HG02981 (cell line): Measurements from ENCODE around the gene GPR18.
A peak's percentile ranks its signal among the peaks of the same experiment; 100 is the strongest.
"Not testable (repeated sequence)": the region's sequence is repeated elsewhere in the genome, so short reads cannot be mapped to it uniquely, and the experiment has no call there.

ENCODE experiments used
- ATAC-seq: cut with Tn5 transposase; IDR thresholded peaks from one replicate; pipeline ENCODE4 v1.9.1; 2021; ENCODE audit warnings: mild to moderate bottlenecking, moderate library complexity; ENCODE audit not compliant: unreplicated experiment

Gene GPR18

DNA sequence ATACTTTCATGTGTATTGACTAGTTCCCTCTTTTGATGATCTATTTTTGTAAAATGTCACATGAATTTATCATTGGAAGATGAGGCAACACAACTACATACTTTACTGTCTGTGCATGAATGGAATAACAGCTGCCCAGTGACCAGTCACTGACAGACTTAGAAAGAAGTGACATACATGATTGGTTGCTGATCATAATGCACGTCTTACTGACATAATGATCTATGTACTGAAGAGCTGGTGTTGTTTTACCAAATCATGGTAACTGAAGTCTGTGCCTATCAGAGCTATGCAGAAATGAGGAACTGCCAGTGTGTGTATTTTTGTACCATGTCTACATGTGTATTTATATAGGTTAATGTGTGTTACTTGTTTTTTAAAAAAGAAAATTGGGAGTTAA lies 26.5 kb downstream of the GPR18 start:
- peak; percentile 30 for ATAC-seq

DNA sequence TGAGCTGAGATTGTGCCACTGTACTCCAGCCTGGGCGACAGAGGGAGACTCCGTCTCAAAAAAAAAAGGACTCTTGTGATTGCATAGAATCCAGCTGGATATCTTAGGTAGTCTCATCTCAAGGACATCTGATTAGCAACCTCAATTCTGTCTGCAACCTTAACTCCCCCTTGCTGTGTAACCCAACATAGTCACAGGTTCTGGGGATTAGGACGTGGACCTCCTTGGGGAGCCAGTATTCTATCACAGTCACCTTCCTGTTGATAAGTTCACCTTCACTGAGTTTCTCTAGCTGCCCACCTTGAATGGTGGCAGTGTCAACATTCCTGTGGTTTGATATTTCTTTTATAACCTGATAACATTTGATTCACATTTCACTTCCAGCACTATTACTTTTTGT lies 27.2 kb downstream of the GPR18 start:
- no peak for ATAC-seq

DNA sequence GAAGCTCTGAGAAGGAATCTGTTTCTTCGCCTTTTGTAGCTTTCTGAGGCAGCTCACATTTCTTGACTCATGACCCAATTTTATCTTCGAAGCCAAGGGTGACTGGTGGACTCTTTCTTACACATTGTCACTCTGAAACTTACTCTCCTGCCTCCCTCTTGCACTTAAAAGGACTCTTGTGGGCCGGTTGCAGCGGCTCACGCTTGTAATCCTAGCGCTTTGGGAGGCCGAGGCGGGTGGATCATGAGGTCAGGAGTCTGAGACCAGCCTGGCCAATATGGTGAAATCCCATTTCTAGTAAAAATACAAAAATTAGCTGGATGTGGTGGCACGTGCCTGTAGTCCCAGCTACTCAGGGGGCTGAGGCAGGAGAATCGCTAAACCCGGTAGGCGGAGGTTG lies 27.6 kb downstream of the GPR18 start:
- ATAC-seq, result not testable (repeated sequence)

DNA sequence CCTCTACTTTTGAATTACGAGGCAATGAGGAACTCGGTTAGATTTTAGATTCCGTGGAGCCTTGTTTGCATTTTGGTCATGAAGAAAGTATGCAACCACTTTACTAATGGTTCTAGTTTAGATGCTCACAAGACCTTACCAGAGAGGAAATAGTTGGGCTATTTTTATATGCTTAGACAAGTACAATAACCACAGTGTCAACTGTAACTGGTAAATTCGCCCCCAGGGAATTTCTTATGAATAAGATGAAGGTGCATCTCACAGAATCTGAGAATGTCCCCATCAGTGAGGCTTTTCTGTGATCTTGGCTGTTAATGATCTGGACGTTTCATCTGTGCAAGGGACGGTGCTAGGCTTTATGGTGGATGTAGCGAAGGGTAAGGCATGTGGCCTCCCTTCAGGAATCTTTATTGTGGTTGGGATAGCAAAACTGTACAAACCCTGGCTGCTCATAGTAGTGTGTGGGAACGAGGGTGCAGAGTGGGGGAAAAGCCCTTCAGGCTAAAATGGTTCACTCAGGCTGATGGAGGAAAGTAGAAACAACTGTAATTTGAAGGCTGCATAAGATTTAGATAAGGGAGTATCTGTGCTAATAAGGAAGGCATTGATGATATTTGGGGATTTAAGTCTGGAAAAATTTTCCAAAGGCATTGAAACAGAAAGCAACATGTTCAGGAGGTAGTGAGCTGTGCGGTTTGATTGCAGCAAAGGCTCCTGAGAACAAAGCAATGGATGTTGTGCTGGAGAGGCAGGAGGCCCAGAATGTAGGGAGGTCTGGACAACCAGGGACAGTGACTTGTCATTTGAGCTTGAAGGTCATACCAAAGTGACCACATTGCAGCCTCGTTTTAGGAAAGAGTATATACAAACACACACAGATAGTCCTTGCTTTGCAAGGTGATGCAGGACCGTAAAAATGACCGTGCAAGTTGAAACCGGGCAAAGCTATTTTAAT lies 29.2 kb downstream of the GPR18 start:
- peak; percentile 89 for ATAC-seq

DNA sequence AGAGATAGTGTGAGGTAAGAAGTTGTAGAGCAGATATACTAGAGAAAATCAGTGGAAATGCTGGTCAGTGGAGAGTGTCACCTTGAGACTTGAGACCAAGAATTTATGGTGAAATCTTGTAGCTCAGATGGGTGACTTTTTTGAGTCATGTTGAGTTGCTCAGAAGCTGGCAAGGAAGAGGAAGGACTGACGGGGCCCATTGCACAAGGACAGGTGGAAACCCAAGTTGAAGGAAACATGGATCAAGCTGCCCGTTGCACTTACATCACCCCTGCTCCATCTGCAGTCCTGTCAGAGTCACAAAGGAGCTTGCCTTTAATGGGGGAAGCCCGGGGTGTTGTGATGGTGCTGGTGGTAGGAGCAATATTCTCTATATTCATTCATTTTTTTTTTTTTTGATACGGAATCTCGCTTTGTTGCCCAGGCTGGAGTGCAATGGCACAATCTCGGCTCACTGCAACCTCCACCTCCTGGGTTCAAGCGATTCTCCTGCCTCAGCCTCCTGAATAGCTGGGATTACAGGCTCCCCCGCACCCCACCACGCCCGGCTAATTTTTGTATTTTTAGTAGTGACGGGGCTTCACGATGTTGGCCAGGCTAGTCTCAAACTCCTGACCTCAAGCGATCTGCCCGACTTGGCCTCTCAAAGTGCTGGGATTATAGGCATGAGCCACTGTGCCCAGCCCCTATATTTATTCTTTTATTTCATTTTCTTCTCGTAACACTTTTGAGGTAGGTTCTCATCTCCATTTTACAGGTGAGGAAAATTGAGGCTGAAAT lies 30.1 kb downstream of the GPR18 start:
- no peak for ATAC-seq

DNA sequence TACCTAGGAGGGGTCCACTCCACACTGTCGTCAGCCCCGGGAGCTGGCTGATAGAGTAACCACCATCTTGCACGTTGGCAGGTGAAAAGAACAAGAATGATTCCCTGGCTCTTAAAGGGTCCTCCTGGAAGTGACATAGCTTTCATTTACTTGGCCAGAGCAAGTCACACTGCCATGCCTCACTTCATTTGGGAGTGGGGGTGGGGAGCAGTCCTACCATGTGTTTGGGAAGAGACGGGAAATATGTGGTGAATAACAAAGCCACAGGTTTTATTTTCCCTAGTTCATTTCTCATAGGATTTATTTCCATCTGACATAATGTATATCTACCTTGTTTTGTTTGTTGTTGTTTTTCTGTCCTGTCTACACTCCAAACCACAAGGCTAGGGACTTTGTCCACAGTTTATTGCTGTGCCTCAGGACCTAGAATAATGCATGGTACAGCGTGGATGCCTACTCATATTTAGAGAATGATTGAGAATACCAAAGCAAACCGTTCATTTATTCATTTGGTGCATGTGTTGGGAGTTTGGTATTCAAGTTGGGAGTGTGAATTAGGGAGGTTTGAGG lies 30.8 kb downstream of the GPR18 start:
- ATAC-seq, result no peak

DNA sequence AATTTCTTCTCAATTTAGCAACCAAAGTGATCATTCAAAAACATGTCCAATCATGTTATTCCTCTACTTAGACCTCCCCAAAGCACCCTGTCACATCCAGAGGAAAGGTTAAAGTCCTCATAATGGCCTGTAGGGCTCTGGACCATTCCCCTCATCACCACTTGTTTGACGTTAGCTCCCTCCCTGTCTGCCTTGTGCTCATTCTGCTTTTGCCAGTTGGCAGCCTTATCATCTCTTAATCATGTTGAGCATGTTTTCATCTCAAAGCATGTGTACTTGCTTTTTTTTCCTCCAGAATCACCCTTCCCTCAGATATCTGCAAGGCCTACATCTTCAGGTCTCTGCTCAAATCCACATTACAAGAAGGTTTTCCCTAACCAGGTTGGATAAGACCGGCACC lies 31.7 kb downstream of the GPR18 start:
- no peak for ATAC-seq

DNA sequence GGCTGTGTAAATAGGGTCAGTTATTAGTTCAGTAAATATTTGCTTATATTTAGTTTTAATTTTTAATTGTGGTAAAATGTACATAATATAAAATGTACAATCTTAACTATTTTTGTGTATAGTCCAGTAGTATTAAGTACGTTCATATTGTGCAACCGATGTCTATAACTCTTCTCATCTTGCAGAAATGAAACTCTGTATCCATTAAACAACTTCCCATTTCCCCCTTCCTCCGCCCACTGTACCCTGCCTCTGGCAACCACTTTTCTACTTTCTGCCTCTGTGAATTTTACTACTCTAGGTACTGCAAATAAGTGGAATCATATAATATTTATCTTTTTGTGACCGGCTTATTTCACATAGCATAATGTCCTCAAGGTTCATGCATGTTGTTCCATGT lies 33.1 kb downstream of the GPR18 start:
- ATAC-seq, result no peak

DNA sequence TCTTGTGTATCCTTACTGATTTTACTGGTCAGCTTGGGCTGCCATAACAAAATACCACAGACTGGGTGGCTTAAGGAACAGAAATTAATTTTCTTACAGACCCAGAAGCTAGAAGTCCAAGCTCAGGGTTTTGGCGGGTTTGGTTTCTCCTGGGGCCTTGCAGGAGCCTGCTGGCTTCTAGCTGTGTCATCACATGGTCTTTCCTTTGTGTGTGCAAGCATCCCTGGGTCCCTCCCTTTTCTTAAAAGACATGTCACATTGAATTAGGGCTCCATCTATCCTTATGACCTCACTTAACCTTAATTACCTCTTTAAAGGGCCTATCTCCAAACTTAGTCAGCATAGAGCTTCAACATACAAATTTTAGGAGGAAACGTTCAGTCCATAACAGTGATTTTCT lies 34.2 kb downstream of the GPR18 start:
- ATAC-seq, result no peak

DNA sequence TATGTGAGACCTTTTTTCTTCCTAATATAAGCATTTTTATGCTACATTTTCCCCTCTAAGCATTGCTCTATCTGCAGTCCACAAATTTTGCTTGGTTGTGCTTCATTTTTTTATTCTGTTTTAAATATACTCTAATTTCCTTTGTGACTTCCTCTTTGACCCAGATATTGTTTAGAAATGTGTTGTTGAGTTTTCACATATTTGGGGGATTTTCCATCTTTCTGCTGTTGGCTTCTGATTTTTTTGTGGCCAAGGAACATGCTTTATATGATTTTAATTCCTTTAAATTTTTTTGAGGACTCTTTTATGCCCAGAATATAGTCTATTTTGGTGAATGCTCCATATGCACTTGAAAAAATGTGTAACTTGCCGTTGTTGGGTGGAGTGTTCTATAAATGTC lies 34.6 kb downstream of the GPR18 start:
- no peak for ATAC-seq

DNA sequence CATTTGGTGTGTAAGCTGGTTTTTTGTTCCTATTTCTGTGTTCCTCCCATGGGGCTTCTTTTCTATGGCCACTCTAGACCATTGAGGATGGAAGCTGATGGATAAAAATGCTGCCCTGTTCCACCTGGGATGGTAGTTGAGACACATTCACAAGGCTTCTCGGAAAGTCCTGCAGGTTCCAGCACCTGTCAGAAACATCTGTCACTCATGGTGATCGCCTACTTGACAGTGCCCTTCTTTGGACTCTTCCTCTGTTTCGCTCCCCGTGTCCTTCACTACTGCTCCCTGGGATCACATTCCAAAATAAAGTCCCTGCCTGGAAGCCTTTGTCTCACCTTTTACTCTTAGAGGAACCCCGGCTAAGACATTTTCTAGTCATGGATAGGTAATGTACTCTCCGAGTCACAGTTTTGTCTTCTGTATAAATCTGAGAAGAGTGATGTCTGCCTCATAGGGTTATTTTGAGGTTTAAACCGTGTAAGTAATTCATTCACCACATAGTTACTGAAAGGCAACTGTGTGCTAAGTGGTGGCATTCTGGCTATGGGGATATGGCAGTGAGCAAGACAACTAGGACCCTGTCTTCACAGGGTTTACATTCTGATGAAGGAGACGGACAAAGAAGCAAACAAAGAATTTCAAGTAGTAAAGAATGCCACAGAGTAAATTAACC lies 36.5 kb downstream of the GPR18 start:
- no peak for ATAC-seq

DNA sequence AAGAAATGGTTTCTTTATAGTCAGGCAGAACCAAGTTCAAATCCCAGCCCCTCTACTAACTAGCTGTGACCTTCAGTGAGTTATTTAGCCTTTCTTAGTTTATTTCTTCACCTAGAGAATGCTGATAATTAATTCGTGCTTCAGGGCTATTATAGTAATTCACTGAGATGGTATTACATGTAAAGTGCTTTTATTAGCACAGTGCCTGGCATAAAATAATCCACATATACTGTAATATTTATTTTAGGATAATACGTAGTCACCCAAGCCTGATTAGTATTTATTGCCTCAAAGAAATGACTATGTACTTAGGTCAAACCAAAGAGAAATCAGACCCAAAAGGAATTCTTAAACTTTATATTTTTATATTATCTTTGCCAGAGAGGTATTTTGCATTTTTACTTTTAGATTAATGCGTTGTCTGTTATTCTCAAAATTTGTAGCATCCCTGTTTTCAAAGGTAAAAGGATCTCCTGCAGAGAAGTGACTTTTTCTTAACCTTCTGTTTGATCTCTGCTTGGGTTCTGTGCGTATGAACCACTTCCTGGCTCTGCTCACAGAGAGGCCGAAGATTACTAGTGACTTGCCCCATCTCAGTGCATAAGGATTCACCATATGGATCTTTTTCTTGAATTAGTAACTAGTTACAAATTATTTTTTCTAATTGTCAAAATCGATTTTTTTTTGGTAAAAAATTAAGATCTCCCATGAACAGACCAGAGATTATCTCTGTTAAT lies 37.8 kb downstream of the GPR18 start:
- ATAC-seq, result no peak

DNA sequence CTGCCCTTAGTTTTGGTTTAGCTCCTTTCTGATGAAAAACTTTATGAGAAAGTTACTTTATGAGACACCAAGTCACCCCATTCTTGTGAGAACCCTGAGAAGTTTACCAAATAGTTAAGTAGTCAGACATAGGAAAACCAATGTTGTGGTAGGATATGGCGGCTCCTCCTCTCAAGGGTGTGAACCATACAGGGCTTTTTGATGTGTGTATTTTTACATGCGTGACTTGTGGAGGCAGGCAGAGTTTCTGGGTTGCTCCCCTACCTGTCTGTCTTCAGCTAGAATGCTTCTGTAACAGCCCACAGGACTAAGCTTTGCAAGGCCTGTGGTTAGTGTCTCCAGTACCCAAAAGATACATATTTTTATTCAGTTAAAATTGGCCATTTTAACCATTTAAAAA lies 39.2 kb downstream of the GPR18 start:
- ATAC-seq, result peak; percentile 49

DNA sequence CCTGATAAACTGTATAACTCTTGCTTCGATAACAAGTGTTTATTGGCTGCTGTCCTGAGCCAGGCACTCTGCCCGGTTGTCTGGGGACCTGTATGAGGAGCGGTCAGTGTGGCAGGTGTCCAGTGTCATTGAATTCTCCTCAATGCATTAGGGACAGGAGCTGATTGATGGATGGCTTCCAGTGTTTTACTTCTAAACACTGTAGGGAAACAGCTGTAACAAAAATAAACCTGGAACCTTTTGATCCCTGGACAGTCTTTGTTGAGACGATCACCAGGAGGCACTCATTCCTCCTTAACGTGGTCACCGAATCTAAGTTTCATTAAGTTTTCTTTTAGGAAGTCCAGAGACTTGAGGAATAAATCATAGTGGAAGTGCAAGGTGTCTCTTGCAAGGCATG lies 39.6 kb downstream of the GPR18 start:
- ATAC-seq, result no peak

DNA sequence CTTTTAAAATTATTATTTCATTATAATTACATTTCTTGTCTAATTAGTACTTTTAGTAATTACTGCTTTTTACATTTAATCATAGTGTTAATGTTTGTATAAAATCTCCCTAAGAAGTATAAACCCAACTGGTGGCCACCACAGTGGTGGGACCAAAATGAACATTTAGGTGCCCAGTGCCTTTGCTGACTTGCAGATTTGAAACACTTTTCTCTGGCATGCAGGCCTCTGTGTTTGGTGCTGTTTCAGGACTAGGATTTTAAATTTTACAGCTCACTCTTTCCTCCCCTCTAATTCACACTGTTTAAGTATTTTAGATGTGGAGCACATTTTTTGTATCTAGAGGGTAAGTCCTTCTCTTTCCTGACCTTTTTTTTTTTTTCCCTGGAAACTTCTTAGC lies 40.1 kb downstream of the GPR18 start:
- no peak for ATAC-seq

DNA sequence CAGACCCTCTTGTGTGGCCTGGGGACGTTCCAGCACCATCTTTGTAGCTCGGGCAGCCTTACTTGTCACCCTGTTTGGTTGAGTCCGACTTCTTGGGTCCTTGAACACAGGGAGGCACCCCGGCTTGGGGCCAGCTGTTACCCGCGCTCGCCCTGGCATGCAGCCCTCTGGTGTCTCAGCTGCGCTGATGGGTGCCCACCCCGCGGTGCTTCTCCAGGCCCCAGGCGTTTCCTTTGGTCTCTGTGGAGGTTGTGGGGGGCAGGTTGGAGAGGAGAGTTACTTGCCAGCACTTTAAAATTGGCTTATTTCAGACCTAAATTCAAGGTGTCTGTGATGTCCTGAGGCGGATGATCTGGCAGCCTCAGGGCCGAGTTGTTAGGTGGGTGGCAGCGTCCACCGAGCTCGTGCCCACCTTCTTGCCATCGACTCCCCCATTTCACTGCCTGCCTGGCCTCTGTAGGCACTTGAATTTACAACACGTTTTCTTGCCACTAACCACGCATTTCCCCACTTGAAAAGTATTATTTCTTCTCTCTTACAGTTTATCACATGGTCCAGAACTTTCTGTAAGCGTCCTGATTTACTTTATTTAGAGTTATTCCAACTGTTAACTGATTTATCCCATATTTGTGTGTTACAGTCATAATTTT lies 40.6 kb downstream of the GPR18 start:
- no peak for ATAC-seq

DNA sequence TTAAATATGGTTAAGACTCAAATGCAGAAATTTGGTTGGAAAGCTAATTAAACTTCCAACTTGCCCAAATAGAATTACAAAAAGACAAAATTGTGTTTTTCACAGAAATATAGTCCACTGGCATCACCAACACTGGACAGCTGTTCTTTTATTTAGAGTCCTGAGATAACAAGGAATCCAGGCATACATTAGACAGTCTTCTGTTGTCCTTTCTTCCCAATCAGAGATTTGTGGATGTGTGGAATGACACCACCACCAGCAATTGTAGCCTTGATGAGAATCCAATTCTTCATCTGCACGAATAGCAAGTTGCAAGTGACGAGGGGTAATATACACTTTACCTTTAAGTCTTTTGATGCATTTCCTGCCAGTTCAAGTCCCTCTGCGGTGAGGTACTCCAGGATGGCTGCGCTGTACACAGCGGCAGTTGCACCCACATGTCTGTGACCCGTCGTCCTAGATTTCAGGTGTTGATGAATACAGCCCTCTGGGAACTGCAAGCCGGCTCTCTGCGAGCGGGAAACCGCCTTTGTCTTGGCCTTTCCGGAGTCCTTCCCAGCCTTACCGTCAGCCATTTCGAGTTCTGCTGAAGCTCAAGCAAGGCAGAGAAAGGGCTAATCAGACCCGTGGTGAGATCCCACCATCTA lies 42.9 kb downstream of the GPR18 start:
- no peak for ATAC-seq

DNA sequence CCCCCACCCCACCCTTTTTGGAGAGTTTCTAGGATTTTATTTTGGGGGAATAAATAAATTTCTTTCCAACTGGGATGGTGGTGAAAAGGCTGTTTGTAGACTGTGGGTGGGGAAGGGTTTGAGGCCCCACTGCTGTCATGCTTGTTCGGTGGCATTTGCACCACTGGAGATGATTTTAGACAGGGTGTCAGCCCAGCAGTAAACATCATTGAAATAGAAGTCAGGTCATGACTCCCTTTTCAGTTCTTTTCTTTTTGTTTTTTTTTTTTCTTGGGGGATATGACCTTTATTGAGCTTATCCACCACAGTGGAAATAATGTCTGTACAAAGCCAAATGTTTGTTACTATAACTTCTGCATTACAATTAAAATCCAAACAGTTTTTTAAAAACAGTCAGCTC lies 43.4 kb downstream of the GPR18 start:
- ATAC-seq, result no peak

DNA sequence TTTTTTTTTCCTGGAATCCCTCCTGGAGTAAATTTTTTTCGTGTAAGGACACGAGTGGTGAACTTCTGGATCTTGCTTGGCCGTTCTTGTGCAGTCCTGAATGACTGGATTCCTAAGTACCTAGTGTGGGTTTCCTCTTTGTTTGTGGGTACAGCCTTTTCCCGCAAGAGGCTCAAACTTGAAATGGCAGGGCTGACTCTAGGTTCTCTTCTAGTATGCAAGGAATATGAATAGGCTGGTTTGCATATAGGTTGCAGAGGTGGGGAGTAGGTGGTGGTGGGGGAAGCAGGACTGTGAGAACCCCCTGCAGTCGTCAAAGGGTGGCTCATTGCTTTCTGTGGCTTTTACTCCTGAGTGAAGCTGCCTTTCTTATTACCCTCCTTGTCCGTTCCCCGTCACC lies 43.9 kb downstream of the GPR18 start:
- peak; percentile 80 for ATAC-seq
